Tibial artery (tissue), 4 donors: ENCODE data around the gene SNIP1.
"Not testable (repeated sequence)": the region's sequence is repeated elsewhere in the genome, so short reads cannot be mapped to it uniquely, and the experiment has no call there.

ENCODE experiments used
- DNase-seq, 2 donors: peaks; one replicate each; pipeline ENCODE4 v3.0.0-alpha.2; 2019
- H3K27ac ChIP-seq, 2 donors: fragments of 200-600 bp; sonication (generic) in 1 of 2; 1 replicate in 1 of 2; 2 replicates in 1 of 2; pipeline ENCODE4 v1.5.1; 2018 to 2019; ENCODE audit warnings: mild to moderate bottlenecking in 1 of 2
- H3K27me3 ChIP-seq, 2 donors: fragments of 200-600 bp; sonication (generic) in 1 of 2; one replicate each; pipeline versions ENCODE4 v1.5.1 to v1.6.0; 2016 to 2019
- H3K36me3 ChIP-seq, 3 donors: fragments of 200-600 bp; sonication (generic) in 2 of 3; one replicate each; pipeline ENCODE4 v1.5.1; 2016 to 2019; ENCODE audit warnings: mild to moderate bottlenecking in 2 of 3
- H3K4me1 ChIP-seq, 4 donors: fragments of 200-600 bp; sonication (generic) in 2 of 4; 1 replicate in 3 of 4; 2 replicates in 1 of 4; pipeline ENCODE4 v1.5.1; 2016 to 2019
- H3K4me3 ChIP-seq, 2 donors: fragments of 200-600 bp; sonication (generic) in 1 of 2; 1 replicate in 1 of 2; 2 replicates in 1 of 2; pipeline ENCODE4 v1.5.1; 2018 to 2019; ENCODE audit warnings: mild to moderate bottlenecking in 2 of 2
- H3K9me3 ChIP-seq, 3 donors: fragments of 200-600 bp; sonication (generic) in 1 of 3; one replicate each; pipeline ENCODE4 v1.5.1; 2016 to 2019
- intact Hi-C: fragments of 100-400 bp; cut with DNase I; formaldehyde crosslinking; loops from one replicate; pipeline ENCODE4 v1.15.0; 2023; ENCODE audit warnings: low total_unique reads
- TF ChIP-seq, protein P1 (sequence below), 2 experiments: fragments of 200-600 bp in 1 of 2; fragments of 450-650 bp in 1 of 2; IDR thresholded peaks; one replicate each; pipeline ENCODE4 v1.5.1; 2017 to 2019; ENCODE audit warnings: antibody characterized with exemption in 2 of 2, mild to moderate bottlenecking in 1 of 2, moderate library complexity in 1 of 2

The SNIP1 gene

DNA sequence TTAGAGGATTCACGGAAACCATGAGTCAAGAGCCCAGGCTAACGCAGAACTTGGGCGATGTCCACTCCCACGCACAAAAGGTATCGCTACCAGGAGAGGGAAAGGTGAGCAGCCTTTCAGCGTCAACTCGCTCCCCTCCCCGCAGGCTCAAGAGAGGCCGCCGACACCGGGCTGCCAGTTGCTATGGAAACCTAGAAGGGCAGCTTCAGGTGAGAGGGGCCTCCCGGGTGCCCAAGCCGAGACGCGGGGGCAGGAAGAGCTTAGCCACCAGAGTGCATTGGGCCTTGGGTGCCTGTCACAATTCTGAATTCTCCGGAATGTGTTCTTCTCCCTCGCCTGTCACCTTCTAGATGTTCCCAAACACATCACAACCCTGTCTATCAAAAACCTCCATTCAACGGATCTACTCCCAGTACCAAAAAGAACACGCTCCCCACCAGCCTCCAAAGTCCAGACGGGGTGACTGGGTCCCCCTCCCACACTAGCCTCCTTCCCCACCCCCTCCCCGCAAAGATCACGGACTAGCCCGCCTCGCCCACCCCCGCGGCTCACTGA is 40.2 kb downstream of the SNIP1 start:
- intact Hi-C loops, result loop anchor here (2.0 to 10.0 kb wide), 2 partner anchors 43 to 81 kb away; partner anchors contain the start of genes DNALI1 and GNL2
- H3K4me1 ChIP-seq, result peaks cover 0 to 29% (median 19%) of the 10 kb centered on the region in 4 donors

DNA sequence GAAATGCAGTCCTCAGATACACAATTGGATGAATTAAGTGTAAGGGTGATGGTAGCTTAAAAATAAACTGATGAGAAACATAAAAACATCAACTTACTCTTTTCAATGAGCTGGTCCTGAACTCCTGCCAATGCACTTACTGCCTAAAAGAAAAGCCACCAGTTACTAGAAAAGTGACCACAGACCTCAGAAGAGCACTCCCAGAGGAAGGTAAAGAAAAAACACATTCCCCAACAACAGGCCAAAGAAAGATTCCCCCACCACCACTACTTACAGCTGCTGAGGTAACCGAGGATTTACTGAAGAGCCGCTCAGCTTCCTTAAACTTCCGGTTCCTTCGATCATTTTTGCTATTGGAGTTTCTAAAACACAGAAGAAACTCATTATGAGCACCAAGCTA is 44.9 kb downstream of the SNIP1 start:
- Histone ChIP-seq H3K36me3 (peaks cover 30 to 68% (median 34%) of the 10 kb centered on the region in 3 donors), H3K27ac (no peak overlapping the region), H3K27me3 (no peaks in the 10 kb centered on the region), H3K4me3 (no peak overlapping the region), H3K9me3 (no peaks in the 10 kb centered on the region), H3K4me1 (peaks cover 0 to 23% (median 14%) of the 10 kb centered on the region in 4 donors)
- TF ChIP-seq, protein P1, sequence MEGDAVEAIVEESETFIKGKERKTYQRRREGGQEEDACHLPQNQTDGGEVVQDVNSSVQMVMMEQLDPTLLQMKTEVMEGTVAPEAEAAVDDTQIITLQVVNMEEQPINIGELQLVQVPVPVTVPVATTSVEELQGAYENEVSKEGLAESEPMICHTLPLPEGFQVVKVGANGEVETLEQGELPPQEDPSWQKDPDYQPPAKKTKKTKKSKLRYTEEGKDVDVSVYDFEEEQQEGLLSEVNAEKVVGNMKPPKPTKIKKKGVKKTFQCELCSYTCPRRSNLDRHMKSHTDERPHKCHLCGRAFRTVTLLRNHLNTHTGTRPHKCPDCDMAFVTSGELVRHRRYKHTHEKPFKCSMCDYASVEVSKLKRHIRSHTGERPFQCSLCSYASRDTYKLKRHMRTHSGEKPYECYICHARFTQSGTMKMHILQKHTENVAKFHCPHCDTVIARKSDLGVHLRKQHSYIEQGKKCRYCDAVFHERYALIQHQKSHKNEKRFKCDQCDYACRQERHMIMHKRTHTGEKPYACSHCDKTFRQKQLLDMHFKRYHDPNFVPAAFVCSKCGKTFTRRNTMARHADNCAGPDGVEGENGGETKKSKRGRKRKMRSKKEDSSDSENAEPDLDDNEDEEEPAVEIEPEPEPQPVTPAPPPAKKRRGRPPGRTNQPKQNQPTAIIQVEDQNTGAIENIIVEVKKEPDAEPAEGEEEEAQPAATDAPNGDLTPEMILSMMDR (IDR thresholded peaks at IDR 0.05), result no peak
- intact Hi-C loops, result no loop called here
- DNase-seq, result no peak

More for the DNA sequence above, 40.2 kb downstream of the SNIP1 start:
- DNase-seq, result no peak
- no peaks in the 10 kb centered on the region for H3K9me3 ChIP-seq
- peak overlapping the region; percentile 83 to 97 for H3K4me3 ChIP-seq
- no peaks in the 10 kb centered on the region for H3K27me3 ChIP-seq
- H3K36me3 ChIP-seq, result peaks cover 6 to 29% (median 16%) of the 10 kb centered on the region in 3 donors
- peak overlapping the region; percentile 86 to 89 for H3K27ac ChIP-seq
- TF ChIP-seq, protein P1 (IDR thresholded peaks at IDR 0.05), result no peak

DNA sequence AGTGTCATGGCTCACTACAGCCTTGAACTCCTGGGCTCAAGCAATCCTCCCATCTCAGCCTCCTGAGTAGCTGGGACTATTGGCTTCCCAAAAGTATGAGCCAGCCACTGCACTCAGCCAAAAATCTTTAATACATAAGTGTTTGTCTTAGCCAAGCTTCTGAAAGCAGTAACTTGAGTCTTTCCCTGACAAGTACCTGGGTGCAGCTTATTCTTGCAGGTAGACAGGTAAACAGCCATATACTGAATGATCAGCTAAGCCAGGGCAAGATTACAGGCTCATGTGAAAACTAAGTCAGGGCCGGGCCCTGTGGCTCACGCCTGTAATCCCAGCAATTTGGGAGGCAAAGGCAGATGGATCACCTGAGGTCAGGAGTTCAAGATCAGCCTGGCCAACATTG is 47.4 kb downstream of the SNIP1 start:
- H3K36me3 ChIP-seq, result peaks cover 24 to 87% (median 45%) of the 10 kb centered on the region in 3 donors
- TF ChIP-seq, protein P1 (IDR thresholded peaks at IDR 0.05), result no peak

DNA sequence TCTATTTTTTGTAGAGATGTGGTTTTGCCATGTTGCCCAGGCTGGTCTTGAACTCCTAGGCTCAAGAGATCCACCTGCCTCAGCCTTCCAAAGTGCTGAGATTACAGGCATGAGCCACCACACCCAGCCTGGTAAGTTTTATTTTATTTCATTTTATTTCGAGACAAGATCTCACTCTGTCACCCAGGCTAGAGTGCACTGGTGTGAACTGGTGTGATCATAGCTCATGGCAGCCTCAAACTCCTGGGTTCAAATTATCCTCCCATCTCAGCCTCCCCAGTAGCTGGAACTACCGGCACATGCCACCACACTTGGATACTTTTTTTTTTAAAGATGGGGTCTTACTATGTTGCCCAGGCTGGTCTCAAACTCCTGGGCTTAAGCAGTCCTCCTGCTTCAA is 51.3 kb downstream of the SNIP1 start:
- H3K27me3 ChIP-seq, DNase-seq, H3K9me3 ChIP-seq, H3K27ac ChIP-seq, intact Hi-C loops, H3K4me3 ChIP-seq: not testable (repeated sequence)
- peaks cover 20 to 76% (median 45%) of the 10 kb centered on the region in 3 donors for H3K36me3 ChIP-seq
- peaks cover 0 to 15% (median 10%) of the 10 kb centered on the region in 4 donors for H3K4me1 ChIP-seq

More for the DNA sequence above, 47.4 kb downstream of the SNIP1 start:
- no peaks in the 10 kb centered on the region for H3K27me3 ChIP-seq
- no peak overlapping the region for H3K27ac ChIP-seq
- intact Hi-C loops, result no loop called here
- H3K4me3 ChIP-seq, result no peak overlapping the region
- no peak for DNase-seq
- H3K9me3 ChIP-seq, result no peaks in the 10 kb centered on the region
- H3K4me1 ChIP-seq, result peaks cover 0 to 7% (median 0%) of the 10 kb centered on the region in 4 donors

DNA sequence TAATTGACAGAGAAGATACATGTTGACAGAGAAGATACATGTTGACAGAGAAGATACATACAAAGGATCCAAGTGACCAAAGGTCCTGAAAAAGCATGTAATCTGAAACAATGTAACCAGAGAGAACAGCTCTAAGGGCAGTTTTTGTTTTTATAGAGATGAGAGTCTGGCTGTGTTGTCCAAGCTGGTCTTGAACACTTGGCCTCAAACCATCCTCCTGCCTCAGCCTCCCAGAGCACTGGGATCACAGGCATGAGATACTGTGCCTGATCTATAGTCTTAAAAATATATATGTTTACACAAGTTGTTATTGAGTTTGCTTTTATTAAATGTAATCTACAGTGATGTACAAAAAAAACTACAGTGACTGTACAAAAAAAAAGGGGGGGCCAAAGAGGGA is 52.0 kb downstream of the SNIP1 start:
- intact Hi-C loops, result no loop called here
- no peak for DNase-seq
- H3K27me3 ChIP-seq, result no peaks in the 10 kb centered on the region
- peaks cover 0 to 16% (median 10%) of the 10 kb centered on the region in 4 donors for H3K4me1 ChIP-seq
- no peak overlapping the region for H3K27ac ChIP-seq
- H3K9me3 ChIP-seq, result no peaks in the 10 kb centered on the region
- TF ChIP-seq, protein P1 (IDR thresholded peaks at IDR 0.05), result no peak
- peaks cover 17 to 72% (median 43%) of the 10 kb centered on the region in 3 donors for H3K36me3 ChIP-seq
- no peak overlapping the region for H3K4me3 ChIP-seq

DNA sequence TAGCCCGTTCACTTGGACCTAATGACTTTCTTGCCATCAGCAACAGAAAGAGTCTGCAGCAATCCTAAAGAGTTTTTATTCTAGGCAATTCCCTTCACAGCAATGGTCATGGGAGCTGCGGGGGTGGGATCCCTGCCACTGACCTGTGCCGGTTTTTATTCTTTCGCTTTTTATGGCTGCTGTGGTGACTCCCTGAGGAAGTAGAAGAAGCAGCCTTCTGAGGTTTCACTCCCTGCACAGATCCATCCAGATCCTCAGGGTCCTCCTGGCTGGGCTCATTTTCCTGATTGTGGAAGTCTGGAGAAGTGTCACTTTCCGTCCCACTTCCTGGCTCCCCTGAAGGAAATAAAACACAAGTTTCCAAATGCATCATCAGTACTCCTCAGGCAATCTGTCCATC is 52.4 kb downstream of the SNIP1 start:
- Histone ChIP-seq H3K27me3 (no peaks in the 10 kb centered on the region), H3K36me3 (peaks cover 17 to 67% (median 39%) of the 10 kb centered on the region in 3 donors), H3K4me3 (no peak overlapping the region), H3K4me1 (peaks cover 0 to 16% (median 10%) of the 10 kb centered on the region in 4 donors), H3K9me3 (no peaks in the 10 kb centered on the region), H3K27ac (no peak overlapping the region)
- DNase-seq, result no peak
- intact Hi-C loops, result no loop called here
- TF ChIP-seq, protein P1 (IDR thresholded peaks at IDR 0.05), result no peak
